GM19395 (cell line): ENCODE measurements around the gene RO60.
"Not testable (repeated sequence)": the region's sequence is repeated elsewhere in the genome, so short reads cannot be mapped to it uniquely, and the experiment has no call there.

Experiments
- ATAC-seq: cut with Tn5 transposase; IDR thresholded peaks from one replicate; pipeline ENCODE4 v1.9.1; 2021; ENCODE audit warnings: mild to moderate bottlenecking, moderate library complexity; ENCODE audit not compliant: unreplicated experiment

Gene RO60

GRCh38 chr1:193059282-193060114, at the start of gene RO60, which contains the start of gene UCHL5:
Gene RO60 (plus strand): TSS chr1:193059612. CDS start chr1:193069055, 9,443 bp downstream.
Gene UCHL5 (minus strand): TSS chr1:193059360. CDS start chr1:193059260, 100 bp downstream.
- ATAC-seq: peak; percentile 93

GRCh38 chr1:193011406-193011805, 48.0 kb upstream of the RO60 start:
- ATAC-seq: no peak

GRCh38 chr1:193013005-193013404, 46.4 kb upstream of the RO60 start:
- no peak for ATAC-seq

GRCh38 chr1:193013707-193014106, 45.7 kb upstream of the RO60 start:
- ATAC-seq: no peak

- ATAC-seq: no peak
Observed at GRCh38 chr1:193014400-193014799, 45.0 kb upstream of the RO60 start.

- no peak for ATAC-seq
Observed at GRCh38 chr1:193016788-193017187, 42.6 kb upstream of the RO60 start.

- peak; percentile 83 for ATAC-seq
Observed at GRCh38 chr1:193019442-193020026, 39.9 kb upstream of the RO60 start.

- ATAC-seq: no peak
Observed at GRCh38 chr1:193025218-193025617, 34.2 kb upstream of the RO60 start.

GRCh38 chr1:193030280-193030679, 29.1 kb upstream of the RO60 start:
- ATAC-seq: no peak

GRCh38 chr1:193031431-193031830, 28.0 kb upstream of the RO60 start:
- ATAC-seq: no peak

GRCh38 chr1:193032643-193033427, 26.6 kb upstream of the RO60 start:
- not testable (repeated sequence) for ATAC-seq

- ATAC-seq: no peak
Observed at GRCh38 chr1:193033610-193034009, 25.8 kb upstream of the RO60 start.

- ATAC-seq: no peak
Observed at GRCh38 chr1:193036337-193037047, 22.9 kb upstream of the RO60 start.

- ATAC-seq: no peak
Observed at GRCh38 chr1:193040011-193040410, 19.4 kb upstream of the RO60 start.

GRCh38 chr1:193042766-193043691, 16.4 kb upstream of the RO60 start:
- no peak for ATAC-seq

- not testable (repeated sequence) for ATAC-seq
Observed at GRCh38 chr1:193048913-193049312, 10.5 kb upstream of the RO60 start.

GRCh38 chr1:193054169-193054675, 5.2 kb upstream of the RO60 start:
- ATAC-seq: no peak

GRCh38 chr1:193058529-193059281, 707 bp upstream of the RO60 start:
- ATAC-seq: peak; percentile 60

- ATAC-seq: no peak
Observed at GRCh38 chr1:193060115-193060403, 647 bp downstream of the RO60 start.
